LNCAP (cell line): Measurements from ENCODE around the gene MACO1.

Experiments
- CTCF ChIP-seq: fragments of 450-650 bp; IDR thresholded peaks from 2 replicates; pipeline ENCODE4 v1.5.1; 2017; ENCODE audit warnings: mild to moderate bottlenecking

MACO1 gene

GRCh38 chr1:25505656-25506385 lies 75.1 kb downstream of the MACO1 start:
- TF ChIP-seq CTCF = no peak

- no peak for TF ChIP-seq CTCF
Observed at GRCh38 chr1:25513666-25514065, 83.0 kb downstream of the MACO1 start.

- no peak for TF ChIP-seq CTCF
Observed at GRCh38 chr1:25515033-25515432, 84.3 kb downstream of the MACO1 start.

- no peak for TF ChIP-seq CTCF
Observed at GRCh38 chr1:25516686-25517085, 86.0 kb downstream of the MACO1 start.

GRCh38 chr1:25517476-25518394 lies 87.0 kb downstream of the MACO1 start:
- TF ChIP-seq CTCF = no peak

GRCh38 chr1:25519624-25520023 lies 88.9 kb downstream of the MACO1 start:
- no peak for TF ChIP-seq CTCF

- TF ChIP-seq CTCF = peak; percentile 48
Observed at GRCh38 chr1:25520446-25521061, 89.9 kb downstream of the MACO1 start.
